CD8-positive, alpha-beta memory T cell (primary cell): ENCODE data around the gene INHA. TPM values are rescaled to one million over a fixed set of nuclear protein-coding genes. Genes with fewer than 3 reads are reported as not detected.

Source experiments
- CTCF ChIA-PET: fragments of 350-600 bp; sonication (Branson Sonifier 250); formaldehyde crosslinking; loops from one replicate; lab custom pipeline; 2021; ENCODE audit warnings: antibody characterized with exemption; lab: Charles Lee
- POLR2A ChIA-PET: fragments of 350-600 bp; sonication (Branson Sonifier 250); formaldehyde crosslinking; loops from one replicate; lab custom pipeline; 2021; ENCODE audit warnings: antibody characterized with exemption; lab: Charles Lee
- DNase-seq, 5 donors: peaks; one replicate each; pipeline versions ENCODE4 v3.0.0 to v3.0.0-alpha.2; 2020 to 2022; ENCODE audit warnings: mixed read lengths in 1 of 5
- H3K27ac ChIP-seq: one replicate; pipeline ENCODE4 v1.7.0; 2013; ENCODE audit warnings: low read depth, mild to moderate bottlenecking, low read length, moderate library complexity
- H3K27me3 ChIP-seq: 2 replicates; pipeline ENCODE4 v1.7.0; 2013; ENCODE audit warnings: low read length, mild to moderate bottlenecking; ENCODE audit not compliant: insufficient read depth, poor library complexity, severe bottlenecking
- H3K36me3 ChIP-seq: 2 replicates; pipeline ENCODE4 v1.7.0; 2013; ENCODE audit warnings: mild to moderate bottlenecking, low read length, moderate library complexity; ENCODE audit not compliant: insufficient read depth
- H3K4me1 ChIP-seq: 2 replicates; pipeline ENCODE4 v1.7.0; 2013; ENCODE audit warnings: mild to moderate bottlenecking, low read length, moderate library complexity; ENCODE audit not compliant: insufficient read depth
- H3K4me3 ChIP-seq: 2 replicates; pipeline ENCODE4 v1.7.0; 2013; ENCODE audit warnings: mild to moderate bottlenecking, low read length
- H3K9me3 ChIP-seq: 2 replicates; pipeline ENCODE4 v1.7.0; 2013; ENCODE audit warnings: mild to moderate bottlenecking, low read length
- H3K27ac Mint-ChIP-seq, 8 donors: one replicate each; pipeline ENCODE4 v1.8.0; 2020 to 2021; ENCODE audit warnings: mixed read lengths in 8 of 8, mild to moderate bottlenecking in 6 of 8, inconsistent platforms in 3 of 8, moderate library complexity in 3 of 8
- H3K27me3 Mint-ChIP-seq, 2 donors: one replicate each; pipeline ENCODE4 v1.8.0; 2020 to 2021; ENCODE audit warnings: mixed read lengths in 2 of 2, mild to moderate bottlenecking in 1 of 2, moderate library complexity in 1 of 2
- H3K36me3 Mint-ChIP-seq, 3 donors: one replicate each; pipeline ENCODE4 v1.8.0; 2020 to 2021; ENCODE audit warnings: mixed read lengths in 3 of 3, inconsistent platforms in 1 of 3, mild to moderate bottlenecking in 1 of 3
- H3K4me1 Mint-ChIP-seq, 3 donors: one replicate each; pipeline ENCODE4 v1.8.0; 2020 to 2021; ENCODE audit warnings: mixed read lengths in 3 of 3, inconsistent platforms in 1 of 3, mild to moderate bottlenecking in 1 of 3
- H3K4me3 Mint-ChIP-seq, 7 donors: one replicate each; pipeline ENCODE4 v1.8.0; 2020 to 2021; ENCODE audit warnings: mixed read lengths in 7 of 7, mild to moderate bottlenecking in 6 of 7, moderate library complexity in 4 of 7, inconsistent platforms in 2 of 7
- H3K9me3 Mint-ChIP-seq, 5 donors: one replicate each; pipeline ENCODE4 v1.8.0; 2020 to 2022; ENCODE audit warnings: mixed read lengths in 5 of 5, mild to moderate bottlenecking in 3 of 5, moderate library complexity in 2 of 5, inconsistent platforms in 1 of 5
- polyA plus RNA-seq: library from polyadenylated mRNA; unstranded; fragments of 300-500 nt; fragmentation: Illumina TruSeq; gene quantifications from one replicate; pipeline ENCODE4 v1.2.3, GENCODE V29; 2021
- total RNA-seq, 2 experiments: library from RNA; stranded (reverse); gene quantifications; one replicate each; pipeline ENCODE4 v1.2.3, GENCODE V29; 2021

The INHA gene
- total and polyA plus RNA-seq, 3 experiments from 2014 or later = not detected

GRCh38 chr2:219614076-219614860, 42.2 kb downstream of the INHA start:
- CTCF ChIA-PET = no interaction called here
- H3K4me3 Mint-ChIP-seq = no peak overlapping the region

GRCh38 chr2:219615036-219615435, 42.9 kb downstream of the INHA start:
- H3K27me3 ChIP-seq = no peaks in the 10 kb centered on the region
- H3K4me1 Mint-ChIP-seq = peaks cover 10 to 15% (median 13%) of the 10 kb centered on the region in 3 donors
- peaks cover 6% of the 10 kb centered on the region for H3K36me3 ChIP-seq
- H3K4me3 Mint-ChIP-seq = no peak overlapping the region
- H3K36me3 Mint-ChIP-seq = peaks cover 4 to 48% (median 15%) of the 10 kb centered on the region in 3 donors
- no peak overlapping the region for H3K27ac Mint-ChIP-seq
- no peak overlapping the region for H3K4me3 ChIP-seq
- ChIA-PET CTCF (no interaction called here), POLR2A (no interaction called here)
- no peak overlapping the region for H3K27ac ChIP-seq
- peaks cover 9% of the 10 kb centered on the region for H3K4me1 ChIP-seq
- H3K27me3 Mint-ChIP-seq = no peaks in the 10 kb centered on the region
- no peaks in the 10 kb centered on the region for H3K9me3 Mint-ChIP-seq
- no peak for DNase-seq
- no peaks in the 10 kb centered on the region for H3K9me3 ChIP-seq

More at GRCh38 chr2:219614076-219614860, 42.2 kb downstream of the INHA start:
- H3K36me3 ChIP-seq = peaks cover 6% of the 10 kb centered on the region
- H3K9me3 ChIP-seq = no peaks in the 10 kb centered on the region
- no peak for DNase-seq
- Mint-ChIP-seq H3K36me3 (peaks cover 4 to 56% (median 20%) of the 10 kb centered on the region in 3 donors), H3K27ac (peak overlapping the region in 3 of 8 donors; percentile 57 to 75 (median 68)), H3K27me3 (no peaks in the 10 kb centered on the region), H3K4me1 (peaks cover 10 to 15% (median 13%) of the 10 kb centered on the region in 3 donors), H3K9me3 (no peaks in the 10 kb centered on the region)
- peaks cover 9% of the 10 kb centered on the region for H3K4me1 ChIP-seq
- POLR2A ChIA-PET = no interaction called here
- H3K4me3 ChIP-seq = no peak overlapping the region
- H3K27ac ChIP-seq = no peak overlapping the region
- H3K27me3 ChIP-seq = no peaks in the 10 kb centered on the region

DNA sequence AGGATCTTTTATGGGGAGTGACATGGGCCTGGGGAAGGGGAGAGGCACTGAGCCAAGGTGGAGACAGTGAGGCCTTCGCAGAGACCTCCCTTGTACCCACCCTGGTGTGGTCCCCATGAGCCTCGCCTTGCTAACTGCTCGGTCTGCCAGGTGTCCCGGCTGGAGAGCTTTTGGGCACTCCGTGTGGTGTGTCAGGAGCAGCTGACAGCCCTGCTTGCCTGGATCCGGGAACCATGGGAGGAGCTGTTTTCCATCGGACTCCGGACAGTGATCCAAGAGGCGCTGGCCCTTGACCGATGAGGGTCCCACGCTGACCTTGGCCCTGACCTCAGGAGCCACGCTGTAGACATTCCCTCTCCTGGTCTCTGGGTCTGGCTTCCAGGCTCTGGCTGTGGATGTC, 43.8 kb downstream of the INHA start:
- Histone ChIP-seq H3K4me3 (no peak overlapping the region), H3K27me3 (no peaks in the 10 kb centered on the region), H3K36me3 (peaks cover 6% of the 10 kb centered on the region), H3K27ac (no peak overlapping the region), H3K4me1 (peaks cover 9% of the 10 kb centered on the region), H3K9me3 (no peaks in the 10 kb centered on the region)
- no peak for DNase-seq
- Mint-ChIP-seq H3K27ac (no peak overlapping the region), H3K4me1 (peaks cover 10 to 15% (median 13%) of the 10 kb centered on the region in 3 donors), H3K36me3 (peaks cover 3 to 43% (median 12%) of the 10 kb centered on the region in 3 donors), H3K4me3 (no peak overlapping the region), H3K27me3 (no peaks in the 10 kb centered on the region), H3K9me3 (no peaks in the 10 kb centered on the region)
- POLR2A ChIA-PET = no interaction called here
- CTCF ChIA-PET = no interaction called here

- Histone ChIP-seq H3K4me3 (no peak overlapping the region), H3K27ac (no peak overlapping the region), H3K4me1 (peaks cover 9% of the 10 kb centered on the region), H3K27me3 (no peaks in the 10 kb centered on the region), H3K9me3 (no peaks in the 10 kb centered on the region), H3K36me3 (peaks cover 6% of the 10 kb centered on the region)
- Mint-ChIP-seq H3K36me3 (peaks cover 0 to 36% (median 8%) of the 10 kb centered on the region in 3 donors), H3K9me3 (no peaks in the 10 kb centered on the region), H3K4me3 (no peak overlapping the region), H3K4me1 (peaks cover 10 to 11% (median 10%) of the 10 kb centered on the region in 3 donors), H3K27ac (peak overlapping the region in 1 of 8 donors; percentile 77), H3K27me3 (no peaks in the 10 kb centered on the region)
- ChIA-PET CTCF (no interaction called here), POLR2A (no interaction called here)
- DNase-seq = no peak
Measured at GRCh38 chr2:219616550-219616949, 44.4 kb downstream of the INHA start.

GRCh38 chr2:219618733-219619122, 46.6 kb downstream of the INHA start:
- Mint-ChIP-seq H3K4me3 (no peak overlapping the region), H3K4me1 (peaks cover 0 to 2% (median 0%) of the 10 kb centered on the region in 3 donors), H3K27ac (no peak overlapping the region), H3K36me3 (peaks cover 0 to 26% (median 8%) of the 10 kb centered on the region in 3 donors), H3K27me3 (peaks cover 0 to 2% of the 10 kb centered on the region in 2 donors), H3K9me3 (no peaks in the 10 kb centered on the region)
- Histone ChIP-seq H3K4me3 (no peak overlapping the region), H3K4me1 (no peaks in the 10 kb centered on the region), H3K36me3 (no peaks in the 10 kb centered on the region), H3K9me3 (no peaks in the 10 kb centered on the region), H3K27ac (no peak overlapping the region), H3K27me3 (no peaks in the 10 kb centered on the region)
- CTCF ChIA-PET = no interaction called here
- no peak for DNase-seq
- POLR2A ChIA-PET = no interaction called here

DNA sequence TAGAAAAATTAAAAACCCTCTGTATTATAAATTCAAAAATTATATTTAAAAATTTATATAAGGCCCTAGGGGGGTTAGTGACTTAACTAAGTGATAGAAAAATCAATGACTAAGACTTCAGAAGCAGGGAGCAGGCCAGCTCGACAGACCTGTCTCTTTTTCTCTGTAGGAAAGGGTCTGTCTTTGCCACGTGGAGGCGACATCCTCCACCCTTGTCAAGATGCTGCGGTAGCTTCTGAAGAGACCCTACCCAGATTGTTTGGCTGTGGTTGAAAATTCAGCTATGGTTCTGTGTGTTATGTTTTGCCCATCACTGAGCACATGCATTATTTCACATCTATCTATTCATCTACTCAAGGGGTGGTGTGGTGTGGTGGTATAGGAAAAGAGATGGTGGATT, 47.1 kb downstream of the INHA start:
- H3K4me1 Mint-ChIP-seq = peaks cover 0 to 2% (median 0%) of the 10 kb centered on the region in 3 donors
- Histone ChIP-seq H3K36me3 (no peaks in the 10 kb centered on the region), H3K4me3 (no peak overlapping the region), H3K9me3 (no peaks in the 10 kb centered on the region), H3K27me3 (no peaks in the 10 kb centered on the region), H3K4me1 (no peaks in the 10 kb centered on the region), H3K27ac (no peak overlapping the region)
- H3K9me3 Mint-ChIP-seq = no peaks in the 10 kb centered on the region
- no peak overlapping the region for H3K4me3 Mint-ChIP-seq
- CTCF ChIA-PET = no interaction called here
- no peak overlapping the region for H3K27ac Mint-ChIP-seq
- DNase-seq = no peak
- H3K27me3 Mint-ChIP-seq = peaks cover 1 to 6% of the 10 kb centered on the region in 2 donors
- POLR2A ChIA-PET = no interaction called here
- peaks cover 0 to 22% (median 8%) of the 10 kb centered on the region in 3 donors for H3K36me3 Mint-ChIP-seq

GRCh38 chr2:219620546-219620945, 48.4 kb downstream of the INHA start:
- no peak for DNase-seq
- Mint-ChIP-seq H3K4me1 (no peaks in the 10 kb centered on the region), H3K36me3 (peaks cover 0 to 9% (median 4%) of the 10 kb centered on the region in 3 donors), H3K27ac (no peak overlapping the region), H3K27me3 (peaks cover 3 to 14% of the 10 kb centered on the region in 2 donors), H3K9me3 (no peaks in the 10 kb centered on the region), H3K4me3 (no peak overlapping the region)
- H3K27me3 ChIP-seq = no peaks in the 10 kb centered on the region
- POLR2A ChIA-PET = no interaction called here
- no peaks in the 10 kb centered on the region for H3K4me1 ChIP-seq
- CTCF ChIA-PET = no interaction called here
- H3K4me3 ChIP-seq = no peak overlapping the region
- H3K27ac ChIP-seq = no peak overlapping the region
- no peaks in the 10 kb centered on the region for H3K36me3 ChIP-seq
- H3K9me3 ChIP-seq = no peaks in the 10 kb centered on the region

- Mint-ChIP-seq H3K4me3 (no peak overlapping the region), H3K27me3 (peaks cover 8 to 23% of the 10 kb centered on the region in 2 donors), H3K4me1 (peaks cover 4 to 6% (median 4%) of the 10 kb centered on the region in 3 donors), H3K36me3 (no peaks in the 10 kb centered on the region), H3K9me3 (no peaks in the 10 kb centered on the region), H3K27ac (no peak overlapping the region)
- ChIA-PET POLR2A (no interaction called here), CTCF (no interaction called here)
- H3K36me3 ChIP-seq = no peaks in the 10 kb centered on the region
- no peaks in the 10 kb centered on the region for H3K4me1 ChIP-seq
- H3K4me3 ChIP-seq = no peak overlapping the region
- no peak overlapping the region for H3K27ac ChIP-seq
- no peaks in the 10 kb centered on the region for H3K27me3 ChIP-seq
- no peaks in the 10 kb centered on the region for H3K9me3 ChIP-seq
- DNase-seq = no peak
Measured at GRCh38 chr2:219621935-219622334, 49.8 kb downstream of the INHA start.
